ENCODE measurements around the gene RPRD1B. TPM values are rescaled to one million over a fixed set of nuclear protein-coding genes. Genes with fewer than 3 reads are reported as not detected.

RPRD1B gene
- total RNA-seq, 2 donors from 2014 or later = 22.1 to 29.6 TPM

DNA sequence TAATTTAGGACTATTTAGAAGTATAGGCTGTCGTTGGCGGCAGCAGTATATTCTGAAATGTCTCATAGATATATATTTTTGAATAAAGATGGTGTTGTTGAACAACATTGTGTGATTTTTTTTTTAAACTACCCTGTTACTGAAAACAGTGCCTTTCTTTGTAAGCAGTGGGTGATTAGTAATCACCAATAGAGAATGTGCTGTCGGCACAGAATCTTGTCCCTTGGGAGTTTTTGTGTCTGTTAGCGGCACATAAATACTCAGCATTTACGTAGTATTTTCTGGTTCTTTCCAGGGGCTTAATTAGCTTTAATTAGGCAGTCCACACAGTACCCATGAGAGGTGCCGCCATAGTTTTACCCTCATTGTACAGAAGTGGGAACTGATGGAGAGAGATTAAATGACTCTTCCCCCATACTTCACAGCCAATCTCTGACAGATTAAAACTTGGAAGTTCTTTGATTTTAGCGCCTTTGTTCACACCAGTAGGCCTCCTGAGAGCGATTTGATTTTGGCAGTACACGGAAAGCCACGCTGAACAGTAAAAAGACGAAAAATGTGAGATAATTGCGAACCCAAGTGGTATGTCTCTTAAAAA, 58.8 kb downstream of the RPRD1B start:
- H3K27ac ChIP-seq (ENCODE audit: low read depth, low read length) = no peak overlapping the region

GRCh38 chr20:38092915-38093314, 59.4 kb downstream of the RPRD1B start:
- H3K4me3 ChIP-seq (ENCODE audit: low read length) = no peak overlapping the region
- no peaks in the 10 kb centered on the region for H3K27me3 Mint-ChIP-seq (ENCODE audit: insufficient read depth)
- H3K4me1 Mint-ChIP-seq = peaks cover 7% of the 10 kb centered on the region
- H3K9me3 ChIP-seq (ENCODE audit: control insufficient read depth, low read length) = no peaks in the 10 kb centered on the region
- no peaks in the 10 kb centered on the region for H3K27me3 ChIP-seq (ENCODE audit: control insufficient read depth, insufficient read depth, low read length, poor library complexity, severe bottlenecking)
- no peak overlapping the region for H3K27ac Mint-ChIP-seq
- H3K36me3 ChIP-seq (ENCODE audit: control insufficient read depth, insufficient read depth, low read length) = peaks cover 31% of the 10 kb centered on the region
- H3K27ac ChIP-seq (ENCODE audit: low read depth, low read length) = no peak overlapping the region
- no peak overlapping the region for H3K4me3 Mint-ChIP-seq
- no peaks in the 10 kb centered on the region for H3K4me1 ChIP-seq (ENCODE audit: control insufficient read depth, insufficient read depth, low read length)
- no peaks in the 10 kb centered on the region for H3K9me3 Mint-ChIP-seq
- peaks cover 17% of the 10 kb centered on the region for H3K36me3 Mint-ChIP-seq (ENCODE audit: low read depth)
- TF ChIP-seq CTCF (conservative IDR thresholded peaks at IDR 0.05) = no peak
- no peak overlapping the region for H3K9ac ChIP-seq (ENCODE audit: extremely low read depth, low read length, poor library complexity, severe bottlenecking)
- DNase-seq = no peak

More for the DNA sequence above, 58.8 kb downstream of the RPRD1B start:
- H3K9me3 Mint-ChIP-seq = no peaks in the 10 kb centered on the region
- Histone ChIP-seq H3K4me1 (ENCODE audit: control insufficient read depth, insufficient read depth, low read length) (no peaks in the 10 kb centered on the region), H3K36me3 (ENCODE audit: control insufficient read depth, insufficient read depth, low read length) (peaks cover 36% of the 10 kb centered on the region), H3K9ac (ENCODE audit: extremely low read depth, low read length, poor library complexity, severe bottlenecking) (no peak overlapping the region), H3K9me3 (ENCODE audit: control insufficient read depth, low read length) (no peaks in the 10 kb centered on the region), H3K27me3 (ENCODE audit: control insufficient read depth, insufficient read depth, low read length, poor library complexity, severe bottlenecking) (no peaks in the 10 kb centered on the region), H3K4me3 (ENCODE audit: low read length) (no peak overlapping the region)
- 93 to 97% methylated on average over 8 to 12 of the region's 12 CpGs for WGBS, 2 experiments (ENCODE audit: insufficient coverage in 1 of 2, insufficient read length in 1 of 2)
- no peak overlapping the region for H3K27ac Mint-ChIP-seq
- H3K4me3 Mint-ChIP-seq = no peak overlapping the region
- peaks cover 7% of the 10 kb centered on the region for H3K4me1 Mint-ChIP-seq
- H3K36me3 Mint-ChIP-seq (ENCODE audit: low read depth) = peaks cover 22% of the 10 kb centered on the region
- no peak for DNase-seq
- TF ChIP-seq CTCF (conservative IDR thresholded peaks at IDR 0.05) = no peak
- H3K27me3 Mint-ChIP-seq (ENCODE audit: insufficient read depth) = no peaks in the 10 kb centered on the region

DNA sequence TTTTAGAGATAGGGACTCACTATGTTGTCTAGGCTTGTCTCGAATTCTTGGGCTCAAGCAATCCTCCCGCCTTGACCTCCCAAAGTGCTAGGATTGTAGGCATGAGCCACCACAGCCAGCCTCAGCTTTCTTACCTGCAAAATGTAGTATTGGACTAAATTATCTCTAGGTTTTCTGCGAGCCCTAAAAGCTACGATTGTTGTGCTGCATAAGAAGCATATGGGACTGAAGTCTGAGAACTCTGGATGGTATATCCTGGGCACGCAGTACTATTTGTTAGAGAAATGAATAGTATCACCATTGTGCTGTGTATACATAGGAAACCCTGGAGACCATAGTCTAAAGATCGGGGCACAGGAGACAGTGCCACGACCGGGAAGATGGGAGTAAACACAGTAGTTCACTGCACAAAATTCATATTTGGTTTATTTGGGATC, 60.1 kb downstream of the RPRD1B start:
- whole genome bisulfite sequencing, 2 experiments (ENCODE audit: insufficient coverage in 1 of 2, insufficient read length in 1 of 2) = 91 to 95% methylated on average over 8 of the region's 8 CpGs
- Mint-ChIP-seq H3K27me3 (ENCODE audit: insufficient read depth) (no peaks in the 10 kb centered on the region), H3K9me3 (no peaks in the 10 kb centered on the region), H3K27ac (no peak overlapping the region), H3K4me1 (peaks cover 7% of the 10 kb centered on the region), H3K36me3 (ENCODE audit: low read depth) (peaks cover 12% of the 10 kb centered on the region), H3K4me3 (no peak overlapping the region)
- no peak overlapping the region for H3K27ac ChIP-seq (ENCODE audit: low read depth, low read length)
- no peaks in the 10 kb centered on the region for H3K9me3 ChIP-seq (ENCODE audit: control insufficient read depth, low read length)
- H3K4me3 ChIP-seq (ENCODE audit: low read length) = no peak overlapping the region
- peaks cover 27% of the 10 kb centered on the region for H3K36me3 ChIP-seq (ENCODE audit: control insufficient read depth, insufficient read depth, low read length)
- no peaks in the 10 kb centered on the region for H3K4me1 ChIP-seq (ENCODE audit: control insufficient read depth, insufficient read depth, low read length)
- no peak for TF ChIP-seq CTCF (conservative IDR thresholded peaks at IDR 0.05)
- no peaks in the 10 kb centered on the region for H3K27me3 ChIP-seq (ENCODE audit: control insufficient read depth, insufficient read depth, low read length, poor library complexity, severe bottlenecking)
- no peak overlapping the region for H3K9ac ChIP-seq (ENCODE audit: extremely low read depth, low read length, poor library complexity, severe bottlenecking)
- no peak for DNase-seq

All from endodermal cell (in vitro differentiated cells).